Ovary (tissue), 9 donors: ENCODE measurements around the gene AGO4. TPM values are rescaled to one million over a fixed set of nuclear protein-coding genes. Genes with fewer than 3 reads are reported as not detected.
A peak's percentile ranks its signal among the peaks of the same experiment; 100 is the strongest.

Experiments
- DNase-seq, 5 donors: peaks; one replicate each; pipeline ENCODE4 v3.0.0-alpha.2; 2019 to 2020
- H3K27ac ChIP-seq, 2 donors: fragments of 200-600 bp; one replicate each; pipeline versions ENCODE4 v1.5.1 to v1.8.0; 2019 to 2022
- H3K27me3 ChIP-seq: fragments of 200-600 bp; one replicate; pipeline ENCODE4 v1.8.0; 2022
- H3K36me3 ChIP-seq: fragments of 200-600 bp; sonication (generic); one replicate; pipeline ENCODE4 v1.5.1; 2019
- H3K4me1 ChIP-seq: one replicate; pipeline ENCODE4 v1.8.1; 2013; ENCODE audit warnings: mild to moderate bottlenecking, moderate library complexity; ENCODE audit not compliant: insufficient read depth
- H3K4me3 ChIP-seq: fragments of 200-600 bp; sonication (generic); one replicate; pipeline ENCODE4 v1.5.1; 2017
- H3K9me3 ChIP-seq, 2 donors: fragments of 200-600 bp in 1 of 2; sonication (generic) in 1 of 2; one replicate each; pipeline versions ENCODE4 v1.5.1 to v1.8.1; 2013 to 2019; ENCODE audit warnings: mild to moderate bottlenecking in 1 of 2, moderate library complexity in 1 of 2
- EP300 ChIP-seq: sonication (generic); formaldehyde crosslinking; IDR thresholded peaks from one replicate; pipeline ENCODE4 v1.6.1; 2017; ENCODE audit warnings: antibody characterized with exemption
- POLR2A ChIP-seq: fragments of 450-650 bp; IDR thresholded peaks from one replicate; pipeline ENCODE4 v1.6.1; 2017; ENCODE audit warnings: antibody characterized with exemption, mild to moderate bottlenecking, moderate library complexity
- WGBS, 3 donors: extraction: QIAGEN DNeasy Blood & Tissue Kit in 1 of 3; methylation state at CpG; one replicate each; pipeline versions ENCODE4 v1.1.5 to v1.1.7; 2013 to 2017; 5-methylcytosine and 5-hydroxymethylcytosine counted together
- intact Hi-C, 4 donors: fragments of 100-400 bp; cut with DNase I; formaldehyde crosslinking; loops; one replicate each; pipeline versions ENCODE4 v1.11.0 to v1.15.1; 2022 to 2023
- polyA plus RNA-seq, 2 donors: library from polyadenylated mRNA; stranded (reverse); fragments of 200-250 nt in 1 of 2; fragments of 350-450 nt in 1 of 2; fragmentation: Illumina TruSeq in 1 of 2; extraction: RNeasy Lipid Tissue Mini Kit (QIAGEN cat#74804) in 1 of 2; gene quantifications; one replicate each; pipeline ENCODE4 v1.2.3, GENCODE V29; 2013 to 2014
- total RNA-seq, 7 donors: library from RNA; depleted of rRNA in 2 of 7; stranded (reverse); fragments of >200 nt in 2 of 7; fragmentation: NEBNext Ultra II Directional in 3 of 7; extraction: Animal tissue kit (Norgen Biotek cat#: 25700) in 3 of 7; gene quantifications; one replicate each; pipeline versions ENCODE4 v1.1.0 to v1.2.4, GENCODE V29; 2016 to 2023
- TF ChIP-seq, protein P1 (sequence below), 3 donors: fragments of 450-650 bp in 2 of 3; fragments of 200-600 bp in 1 of 3; IDR thresholded peaks; one replicate each; pipeline versions ENCODE4 v1.5.1 to v1.8.0; 2016 to 2022; ENCODE audit warnings: antibody characterized with exemption in 3 of 3, mild to moderate bottlenecking in 1 of 3
- donor health status: DM: no; HTN: no; CAD: no; lungs with moderate emphysema.
- donor health status: DM: no; HTN: no; CAD: no.
- donor health status: Bipolar disorder and iron deficiency.
- donor health status: DM: yes; HTN: yes; CAD: no.
- donor health status: DM: no; HTN: no; CAD: no.
- donor health status: DM: yes; HTN: yes; CAD: no.

AGO4 gene
- total and polyA plus RNA-seq, 9 donors: 6.5 to 14.3 (median 9.9) TPM

- no peak for DNase-seq
- H3K4me3 ChIP-seq: no peak overlapping the region
- H3K4me1 ChIP-seq: no peaks in the 10 kb centered on the region
- no peak overlapping the region for H3K27ac ChIP-seq
- intact Hi-C loops: no loop called here
- TF ChIP-seq POLR2A (no peak), EP300 (no peak)
- TF ChIP-seq, protein P1, sequence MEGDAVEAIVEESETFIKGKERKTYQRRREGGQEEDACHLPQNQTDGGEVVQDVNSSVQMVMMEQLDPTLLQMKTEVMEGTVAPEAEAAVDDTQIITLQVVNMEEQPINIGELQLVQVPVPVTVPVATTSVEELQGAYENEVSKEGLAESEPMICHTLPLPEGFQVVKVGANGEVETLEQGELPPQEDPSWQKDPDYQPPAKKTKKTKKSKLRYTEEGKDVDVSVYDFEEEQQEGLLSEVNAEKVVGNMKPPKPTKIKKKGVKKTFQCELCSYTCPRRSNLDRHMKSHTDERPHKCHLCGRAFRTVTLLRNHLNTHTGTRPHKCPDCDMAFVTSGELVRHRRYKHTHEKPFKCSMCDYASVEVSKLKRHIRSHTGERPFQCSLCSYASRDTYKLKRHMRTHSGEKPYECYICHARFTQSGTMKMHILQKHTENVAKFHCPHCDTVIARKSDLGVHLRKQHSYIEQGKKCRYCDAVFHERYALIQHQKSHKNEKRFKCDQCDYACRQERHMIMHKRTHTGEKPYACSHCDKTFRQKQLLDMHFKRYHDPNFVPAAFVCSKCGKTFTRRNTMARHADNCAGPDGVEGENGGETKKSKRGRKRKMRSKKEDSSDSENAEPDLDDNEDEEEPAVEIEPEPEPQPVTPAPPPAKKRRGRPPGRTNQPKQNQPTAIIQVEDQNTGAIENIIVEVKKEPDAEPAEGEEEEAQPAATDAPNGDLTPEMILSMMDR (IDR thresholded peaks at IDR 0.05): no peak
- no peaks in the 10 kb centered on the region for H3K27me3 ChIP-seq
- WGBS, 3 donors: 32 to 40% (median 39%) methylated on average over 5 of the region's 5 CpGs
- H3K36me3 ChIP-seq: no peaks in the 10 kb centered on the region
- no peaks in the 10 kb centered on the region for H3K9me3 ChIP-seq
These were observed 69.2 kb downstream of the AGO4 start for GRCh38 chr1:35876988-35877387.

- intact Hi-C loops: loop anchor here in 1 of 4 donors (5.0 kb wide), 1 partner anchor 205 kb away; the partner anchor contains the start of gene ADPRS
These were observed 74.0 kb downstream of the AGO4 start for GRCh38 chr1:35881850-35882273.

GRCh38 chr1:35882586-35882944, 74.7 kb downstream of the AGO4 start:
- H3K27me3 ChIP-seq: no peaks in the 10 kb centered on the region
- peak overlapping the region; percentile 99 for H3K4me3 ChIP-seq
- peaks cover 4% of the 10 kb centered on the region for H3K4me1 ChIP-seq
- 39 to 46% (median 40%) methylated on average over 16 of the region's 16 CpGs for WGBS, 3 donors
- intact Hi-C loops: loop anchor here in 1 of 4 donors (5.0 kb wide), 1 partner anchor 205 kb away; the partner anchor contains the start of gene ADPRS
- H3K27ac ChIP-seq: peak overlapping the region in 1 of 2 donors; percentile 72
- no peaks in the 10 kb centered on the region for H3K9me3 ChIP-seq
- H3K36me3 ChIP-seq: no peaks in the 10 kb centered on the region
- TF ChIP-seq, protein P1 (IDR thresholded peaks at IDR 0.05): no peak
- no peak for TF ChIP-seq POLR2A
- no peak for TF ChIP-seq EP300
- no peak for DNase-seq

More at GRCh38 chr1:35881850-35882273, 74.0 kb downstream of the AGO4 start:
- no peak for TF ChIP-seq EP300
- TF ChIP-seq, protein P1 (IDR thresholded peaks at IDR 0.05): no peak
- TF ChIP-seq POLR2A: no peak
- Histone ChIP-seq H3K4me1 (peaks cover 4% of the 10 kb centered on the region), H3K9me3 (no peaks in the 10 kb centered on the region), H3K4me3 (no peak overlapping the region), H3K27me3 (no peaks in the 10 kb centered on the region), H3K27ac (no peak overlapping the region), H3K36me3 (no peaks in the 10 kb centered on the region)
- 36 to 47% (median 41%) methylated on average over 4 of the region's 4 CpGs for WGBS, 3 donors
- DNase-seq: no peak

- H3K4me3 ChIP-seq: peak within 1 kb of the TSS; percentile 99
These were observed 75.3 kb downstream of the AGO4 start, which contains the start of gene AGO1 for GRCh38 chr1:35882945-35883634. Gene AGO1 (plus strand): TSS chr1:35883209. CDS start chr1:35883422, 213 bp downstream.

More at GRCh38 chr1:35882945-35883634, 75.3 kb downstream of the AGO4 start, which contains the start of gene AGO1:
- intact Hi-C loops: loop anchor here in 1 of 4 donors (5.0 kb wide), 1 partner anchor 204 kb away; the partner anchor contains the start of gene ADPRS
- Histone ChIP-seq H3K27me3 (no peaks in the 10 kb centered on the region), H3K36me3 (no peaks in the 10 kb centered on the region), H3K9me3 (no peaks in the 10 kb centered on the region), H3K4me1 (peaks cover 4% of the 10 kb centered on the region), H3K27ac (peak within 1 kb of the TSS; percentile 67 to 72)
- TF ChIP-seq, protein P1 (IDR thresholded peaks at IDR 0.05): peak; percentile 96 to 98 (median 97)
- TF ChIP-seq POLR2A: peak; percentile 59
- TF ChIP-seq EP300: no peak
- WGBS, 3 donors: 1% methylated on average over 42 to 58 of the region's 58 CpGs
- DNase-seq: peak; percentile 94 to 96 (median 96)
